Adrenal gland (tissue), 5 donors: ENCODE measurements around the gene GASK1A.

ENCODE experiments used
- POLR2A ChIP-seq, 2 donors: fragments of 450-650 bp; IDR thresholded peaks; one replicate each; pipeline ENCODE4 v1.6.1; 2017; ENCODE audit warnings: antibody characterized with exemption in 2 of 2, mild to moderate bottlenecking in 2 of 2, moderate library complexity in 1 of 2
- TF ChIP-seq, protein P1 (sequence below), 6 experiments: fragments of 450-650 bp in 4 of 6; fragments of 200-600 bp in 2 of 6; sonication (generic) in 1 of 6; IDR thresholded peaks; 1 replicate in 5 of 6; 2 replicates in 1 of 6; pipeline versions ENCODE4 v1.5.1 to v1.8.0; 2016 to 2021; ENCODE audit warnings: antibody characterized with exemption in 6 of 6, mild to moderate bottlenecking in 2 of 6, moderate library complexity in 1 of 6
- donor health status: DM: no; HTN: no; CAD: no.

DNA sequence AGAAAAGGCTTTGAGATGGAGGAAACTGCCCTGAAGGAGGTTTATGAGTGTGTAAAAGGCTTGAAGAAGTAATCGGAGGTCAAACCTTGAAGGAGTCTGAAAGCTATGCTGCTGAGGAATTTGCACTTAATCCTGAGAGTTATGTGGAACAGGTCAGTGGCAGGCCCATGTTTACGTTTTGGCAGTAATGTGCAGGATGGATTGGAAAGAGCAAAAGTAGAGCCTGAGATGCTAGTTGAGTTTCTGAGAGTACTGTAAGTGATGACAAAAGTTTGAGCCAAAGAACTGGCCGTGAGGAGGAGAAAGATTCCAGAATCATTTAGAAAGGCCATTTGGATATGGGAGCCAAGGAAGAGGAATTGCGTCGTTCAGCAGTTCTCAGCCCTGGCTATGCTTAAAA is 3.2 kb upstream of the GASK1A start:
- TF ChIP-seq, protein P1, sequence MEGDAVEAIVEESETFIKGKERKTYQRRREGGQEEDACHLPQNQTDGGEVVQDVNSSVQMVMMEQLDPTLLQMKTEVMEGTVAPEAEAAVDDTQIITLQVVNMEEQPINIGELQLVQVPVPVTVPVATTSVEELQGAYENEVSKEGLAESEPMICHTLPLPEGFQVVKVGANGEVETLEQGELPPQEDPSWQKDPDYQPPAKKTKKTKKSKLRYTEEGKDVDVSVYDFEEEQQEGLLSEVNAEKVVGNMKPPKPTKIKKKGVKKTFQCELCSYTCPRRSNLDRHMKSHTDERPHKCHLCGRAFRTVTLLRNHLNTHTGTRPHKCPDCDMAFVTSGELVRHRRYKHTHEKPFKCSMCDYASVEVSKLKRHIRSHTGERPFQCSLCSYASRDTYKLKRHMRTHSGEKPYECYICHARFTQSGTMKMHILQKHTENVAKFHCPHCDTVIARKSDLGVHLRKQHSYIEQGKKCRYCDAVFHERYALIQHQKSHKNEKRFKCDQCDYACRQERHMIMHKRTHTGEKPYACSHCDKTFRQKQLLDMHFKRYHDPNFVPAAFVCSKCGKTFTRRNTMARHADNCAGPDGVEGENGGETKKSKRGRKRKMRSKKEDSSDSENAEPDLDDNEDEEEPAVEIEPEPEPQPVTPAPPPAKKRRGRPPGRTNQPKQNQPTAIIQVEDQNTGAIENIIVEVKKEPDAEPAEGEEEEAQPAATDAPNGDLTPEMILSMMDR (IDR thresholded peaks at IDR 0.05): no peak
- TF ChIP-seq POLR2A (IDR thresholded peaks at IDR 0.05): no peak
